Omental fat pad (tissue), 4 donors: ENCODE results near the gene SEMA3B. TPM values are rescaled to one million over a fixed set of nuclear protein-coding genes. Genes with fewer than 3 reads are reported as not detected.

Experiments
- ATAC-seq: fragments of 150-250 bp; one replicate; pipeline ENCODE4 v1.9.1; 2016; ENCODE audit warnings: mild to moderate bottlenecking, moderate library complexity; ENCODE audit not compliant: low FRiP score
- DNase-seq: peaks from one replicate; pipeline ENCODE4 v3.0.0-alpha.2; 2019; ENCODE audit warnings: low spot score
- total RNA-seq, 4 donors: library from RNA; depleted of rRNA; stranded (reverse); fragments of >200 nt; gene quantifications; one replicate each; pipeline ENCODE4 v1.1.0, GENCODE V29; 2016
- TF ChIP-seq, protein P1 (sequence below), 3 donors: fragments of 450-650 bp; IDR thresholded peaks; one replicate each; pipeline ENCODE4 v1.5.1; 2016 to 2017; ENCODE audit warnings: antibody characterized with exemption in 3 of 3, mild to moderate bottlenecking in 3 of 3, moderate library complexity in 2 of 3

Gene SEMA3B
- total RNA-seq, 4 donors from 2014 or later: 14.2 to 94.1 (median 45.4) TPM

DNA sequence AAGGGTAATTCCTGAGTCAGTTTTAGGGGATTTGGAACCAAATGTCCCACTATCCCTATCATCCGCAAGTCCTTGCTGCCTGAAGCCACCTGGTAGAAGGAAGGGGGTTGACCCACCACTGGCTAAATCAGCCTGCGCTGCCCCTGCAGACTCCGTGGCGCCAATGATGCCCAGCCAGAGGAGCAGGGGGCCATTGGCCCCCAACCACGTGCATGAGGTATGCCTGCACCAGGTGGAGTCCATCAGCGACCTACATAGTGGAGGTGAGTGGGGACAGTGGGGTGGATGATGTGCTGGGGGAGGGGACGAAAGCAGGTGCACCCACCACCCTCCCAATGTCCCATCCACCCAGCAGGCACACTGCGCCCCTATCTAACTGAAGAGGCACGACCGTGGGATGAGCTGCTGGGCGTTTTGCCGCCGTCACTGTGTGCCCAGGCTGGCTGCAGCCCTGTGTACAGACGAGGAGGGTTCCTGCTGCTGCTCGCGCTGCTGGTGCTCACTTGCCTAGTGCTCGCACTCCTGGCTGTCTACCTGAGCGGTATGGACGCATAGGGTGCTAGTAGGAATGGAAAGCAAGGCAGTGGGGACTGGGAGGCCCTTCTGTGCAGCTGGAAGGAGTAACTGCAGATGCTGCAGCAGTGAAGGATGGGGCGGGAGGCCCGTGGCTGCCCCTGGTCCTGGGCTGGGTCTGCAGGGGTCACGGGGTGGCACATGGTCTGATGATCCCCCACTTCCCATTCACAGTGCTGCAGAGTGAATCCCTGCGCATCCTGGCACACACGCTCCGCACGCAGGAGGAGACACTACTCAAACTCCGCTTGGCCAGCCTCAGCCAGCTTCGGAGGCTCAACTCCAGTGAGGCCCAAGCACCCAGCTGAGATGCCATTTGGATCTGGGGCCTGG, 17.6 kb downstream of the SEMA3B start:
- no peak for ATAC-seq
- TF ChIP-seq, protein P1, sequence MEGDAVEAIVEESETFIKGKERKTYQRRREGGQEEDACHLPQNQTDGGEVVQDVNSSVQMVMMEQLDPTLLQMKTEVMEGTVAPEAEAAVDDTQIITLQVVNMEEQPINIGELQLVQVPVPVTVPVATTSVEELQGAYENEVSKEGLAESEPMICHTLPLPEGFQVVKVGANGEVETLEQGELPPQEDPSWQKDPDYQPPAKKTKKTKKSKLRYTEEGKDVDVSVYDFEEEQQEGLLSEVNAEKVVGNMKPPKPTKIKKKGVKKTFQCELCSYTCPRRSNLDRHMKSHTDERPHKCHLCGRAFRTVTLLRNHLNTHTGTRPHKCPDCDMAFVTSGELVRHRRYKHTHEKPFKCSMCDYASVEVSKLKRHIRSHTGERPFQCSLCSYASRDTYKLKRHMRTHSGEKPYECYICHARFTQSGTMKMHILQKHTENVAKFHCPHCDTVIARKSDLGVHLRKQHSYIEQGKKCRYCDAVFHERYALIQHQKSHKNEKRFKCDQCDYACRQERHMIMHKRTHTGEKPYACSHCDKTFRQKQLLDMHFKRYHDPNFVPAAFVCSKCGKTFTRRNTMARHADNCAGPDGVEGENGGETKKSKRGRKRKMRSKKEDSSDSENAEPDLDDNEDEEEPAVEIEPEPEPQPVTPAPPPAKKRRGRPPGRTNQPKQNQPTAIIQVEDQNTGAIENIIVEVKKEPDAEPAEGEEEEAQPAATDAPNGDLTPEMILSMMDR (IDR thresholded peaks at IDR 0.05): no peak
- DNase-seq: no peak

DNA sequence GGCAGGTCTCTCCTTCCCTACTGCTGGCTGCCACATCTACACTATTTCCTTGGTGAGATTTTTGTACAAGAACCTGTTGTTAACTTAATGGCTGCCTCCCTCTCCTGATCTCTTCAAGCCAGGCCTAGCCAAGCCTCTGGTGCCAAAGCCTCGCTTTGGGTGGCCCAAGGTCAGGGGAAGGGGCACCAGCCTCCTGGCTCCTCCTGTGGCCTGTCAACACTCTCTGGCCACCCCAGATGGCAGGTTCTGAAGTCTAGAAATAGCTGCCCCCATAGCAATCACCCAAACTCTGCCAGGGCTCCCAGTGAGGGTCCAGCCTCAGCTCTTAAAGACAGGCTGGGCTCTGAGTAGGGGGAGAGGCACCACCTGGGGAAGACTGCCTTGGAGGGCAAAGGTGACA, 18.3 kb downstream of the SEMA3B start:
- TF ChIP-seq, protein P1 (IDR thresholded peaks at IDR 0.05): no peak
- ATAC-seq (no peak), DNase-seq (no peak)

DNA sequence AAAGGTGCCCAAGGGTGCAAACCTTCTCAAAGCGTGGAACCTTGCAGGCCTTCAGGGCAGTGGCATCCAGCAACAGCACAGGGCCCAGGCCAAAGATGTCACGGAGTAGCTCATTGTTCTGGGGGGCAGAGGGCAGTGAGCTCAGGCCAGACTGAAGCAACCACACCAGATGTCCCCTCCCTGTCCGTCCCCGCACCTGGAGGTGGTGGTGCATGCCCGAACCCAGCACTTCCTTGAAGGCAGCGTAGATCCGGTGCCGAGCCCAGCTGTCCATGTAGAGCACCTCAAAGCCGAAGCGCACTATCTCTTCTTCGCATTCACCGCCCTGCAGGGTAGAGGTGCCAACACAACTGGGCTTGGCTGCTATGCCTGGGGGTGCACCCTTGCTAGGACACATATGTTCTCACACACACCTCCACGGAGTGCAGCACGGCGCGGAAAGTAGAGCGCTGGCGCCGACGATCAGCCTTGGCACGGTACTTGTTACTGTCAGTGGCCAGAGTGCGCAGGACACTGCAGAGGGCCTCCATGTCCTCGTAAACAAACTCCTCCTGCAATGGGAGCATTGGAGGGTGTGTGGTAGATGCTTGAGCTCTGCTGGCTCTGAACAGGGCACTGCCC, 19.6 kb downstream of the SEMA3B start:
- TF ChIP-seq, protein P1 (IDR thresholded peaks at IDR 0.05): no peak
- DNase-seq (no peak), ATAC-seq (no peak)

DNA sequence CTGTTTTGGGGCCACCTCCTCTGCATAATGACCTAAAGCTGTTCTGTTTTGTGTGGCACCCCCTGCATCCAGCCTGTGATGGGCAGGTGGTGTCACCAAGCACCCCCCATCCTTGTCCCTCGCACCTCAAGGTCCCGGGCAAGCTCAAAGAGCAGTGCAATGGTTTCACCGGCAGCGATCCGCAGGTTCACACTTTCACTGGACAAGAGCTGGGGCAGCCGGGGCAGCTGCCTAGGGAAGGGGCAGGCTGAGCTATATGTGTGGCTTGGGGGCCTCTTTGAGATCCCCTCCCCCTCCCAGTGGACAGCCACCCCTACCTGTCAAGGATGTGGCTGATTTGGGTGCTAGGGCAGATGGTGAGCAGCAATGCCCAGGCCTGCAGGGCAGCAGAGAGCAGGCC, 20.2 kb downstream of the SEMA3B start:
- TF ChIP-seq, protein P1 (IDR thresholded peaks at IDR 0.05): no peak
- ATAC-seq: no peak
- DNase-seq: no peak

DNA sequence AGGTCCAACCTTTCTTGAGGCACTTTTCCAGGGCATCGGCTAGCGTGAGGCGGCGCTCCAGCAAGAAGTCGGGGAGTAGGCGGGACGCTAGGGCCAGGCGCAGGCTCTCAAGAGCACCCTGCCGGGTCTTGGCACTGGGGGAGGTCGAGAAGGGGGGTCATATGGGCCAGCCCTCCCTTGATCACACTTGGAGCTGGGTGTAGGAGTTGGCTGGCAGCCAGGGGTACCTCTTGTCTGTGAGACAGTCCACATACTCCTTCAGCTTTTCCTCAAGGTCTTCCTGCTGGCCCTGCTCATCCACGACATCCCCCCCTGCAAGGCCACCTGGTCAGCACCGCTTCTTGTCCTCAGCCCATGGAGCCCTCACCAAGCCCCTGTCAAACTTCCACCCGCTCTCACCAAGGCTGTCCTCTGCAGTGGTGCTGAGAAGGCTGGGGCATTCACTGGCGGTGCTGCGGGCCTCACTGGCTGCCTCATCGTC, 21.3 kb downstream of the SEMA3B start:
- DNase-seq (no peak), ATAC-seq (no peak)
- TF ChIP-seq, protein P1 (IDR thresholded peaks at IDR 0.05): no peak

DNA sequence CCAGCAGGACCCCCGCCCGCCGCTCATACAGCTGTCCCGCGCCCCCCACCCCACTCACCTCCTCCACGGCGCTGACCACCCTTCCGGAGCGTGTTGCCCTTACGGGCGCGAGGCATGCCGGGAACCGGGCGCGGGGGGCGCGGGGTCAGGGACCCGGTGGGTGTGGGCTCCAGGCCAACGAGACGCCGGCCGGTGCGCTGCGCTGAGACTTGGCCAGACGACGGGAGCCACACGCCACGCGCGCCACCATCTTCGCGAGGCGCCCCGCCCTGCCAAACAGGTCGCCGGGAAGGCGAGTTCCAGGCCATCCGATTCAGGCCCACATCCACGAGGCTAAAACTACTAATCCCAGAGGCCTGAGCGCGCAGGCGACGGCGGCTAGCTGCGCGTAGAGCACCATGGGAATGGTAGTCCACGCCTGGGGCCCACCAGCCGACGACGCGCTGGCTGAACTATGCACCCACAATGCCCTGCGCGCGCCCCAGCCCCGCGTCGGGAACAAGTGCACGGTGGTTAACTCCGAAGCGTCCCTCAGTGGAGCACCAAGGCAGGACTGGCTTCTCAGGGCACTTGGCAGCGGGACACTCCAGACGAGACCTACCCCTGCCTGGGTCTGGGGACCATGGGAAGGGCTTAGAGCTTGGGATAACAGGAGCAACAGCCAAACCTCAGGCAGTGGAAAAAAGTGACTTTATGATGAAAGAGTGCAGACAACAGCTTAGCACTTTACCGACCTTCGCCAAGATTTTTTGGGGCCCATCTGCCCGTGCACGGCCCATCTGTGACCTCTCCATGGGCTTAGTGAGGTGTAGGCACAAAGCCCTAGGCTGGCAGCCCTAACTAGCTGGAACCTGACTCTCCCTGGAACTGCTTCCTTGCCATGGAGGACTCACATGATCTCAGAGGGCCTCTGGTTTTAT, 23.5 kb downstream of the SEMA3B start, which contains the start of gene IFRD2:
Gene IFRD2, minus strand, starts transcription at position 271 of the 920 bp plus-strand sequence. Its CDS starts 155 bp downstream, at position 116.
- ATAC-seq (peak; percentile 97), DNase-seq (peak; percentile 77)
- TF ChIP-seq, protein P1 (IDR thresholded peaks at IDR 0.05): no peak
